Measurements from ENCODE around the gene KAT6B.
"Not testable (repeated sequence)": the region's sequence is repeated elsewhere in the genome, so short reads cannot be mapped to it uniquely, and the experiment has no call there.

The KAT6B gene

DNA sequence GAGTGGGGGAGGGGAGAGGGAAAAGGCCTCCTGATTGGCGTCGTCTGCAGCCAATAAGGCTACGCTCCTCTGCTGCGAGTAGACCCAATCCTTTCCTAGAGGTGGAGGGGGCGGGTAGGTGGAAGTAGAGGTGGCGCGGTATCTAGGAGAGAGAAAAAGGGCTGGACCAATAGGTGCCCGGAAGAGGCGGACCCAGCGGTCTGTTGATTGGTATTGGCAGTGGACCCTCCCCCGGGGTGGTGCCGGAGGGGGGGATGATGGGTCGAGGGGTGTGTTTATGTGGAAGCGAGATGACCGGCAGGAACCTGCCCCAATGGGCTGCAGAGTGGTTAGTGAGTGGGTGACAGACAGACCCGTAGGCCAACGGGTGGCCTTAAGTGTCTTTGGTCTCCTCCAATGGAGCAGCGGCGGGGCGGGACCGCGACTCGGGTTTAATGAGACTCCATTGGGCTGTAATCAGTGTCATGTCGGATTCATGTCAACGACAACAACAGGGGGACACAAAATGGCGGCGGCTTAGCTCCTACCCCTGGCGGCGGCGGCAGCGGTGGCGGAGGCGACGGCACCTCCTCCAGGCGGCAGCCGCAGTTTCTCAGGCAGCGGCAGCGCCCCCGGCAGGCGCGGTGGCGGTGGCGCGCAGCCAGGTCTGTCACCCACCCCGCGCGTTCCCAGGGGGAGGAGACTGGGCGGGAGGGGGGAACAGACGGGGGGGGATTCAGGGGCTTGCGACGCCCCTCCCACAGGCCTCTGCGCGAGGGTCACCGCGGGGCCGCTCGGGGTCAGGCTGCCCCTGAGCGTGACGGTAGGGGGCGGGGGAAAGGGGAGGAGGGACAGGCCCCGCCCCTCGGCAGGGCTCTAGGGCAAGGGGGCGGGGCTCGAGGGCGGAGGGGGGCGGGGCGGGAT is at the start of gene KAT6B:
TSS of gene KAT6B (plus strand) at position 459 of the 903 bp plus-strand sequence. CDS start 16,258 bp downstream, outside the sequence.
- peak; percentile 100 for DNase-seq

DNA sequence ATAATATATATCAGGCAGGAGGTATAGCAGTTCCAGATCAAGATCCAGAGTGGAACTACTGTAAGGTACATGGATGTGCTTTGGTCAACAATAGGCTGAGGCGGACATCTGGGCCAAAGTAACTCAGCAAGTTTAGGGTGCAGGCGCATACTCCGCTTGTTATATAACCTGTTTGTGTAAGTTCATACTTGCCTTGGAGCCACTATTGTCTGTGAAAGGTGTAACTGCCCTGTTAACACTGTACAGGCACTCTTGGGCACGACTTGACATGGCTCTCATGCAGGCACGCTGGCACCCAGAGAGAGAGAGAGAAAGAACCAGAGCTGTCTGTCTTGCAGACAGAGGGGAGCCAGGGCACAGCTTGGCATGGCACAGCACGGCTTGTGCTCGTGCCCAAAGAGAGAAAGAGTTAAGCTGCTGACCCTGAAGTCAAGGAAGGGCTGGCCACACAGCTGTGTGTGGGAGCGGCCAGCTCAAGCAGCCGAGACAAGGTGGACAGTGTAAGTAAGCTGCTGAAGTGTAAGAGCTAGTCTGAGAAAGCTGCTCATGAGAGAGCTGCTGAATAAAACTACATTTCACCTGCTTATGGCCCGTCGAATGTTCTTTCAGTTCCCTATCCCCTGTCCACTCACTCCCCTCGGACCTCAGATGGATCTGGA is 47.8 kb upstream of the KAT6B start:
- no peak for DNase-seq

GRCh38 chr10:74781870-74782269 is 44.5 kb upstream of the KAT6B start:
- DNase-seq = not testable (repeated sequence)

DNA sequence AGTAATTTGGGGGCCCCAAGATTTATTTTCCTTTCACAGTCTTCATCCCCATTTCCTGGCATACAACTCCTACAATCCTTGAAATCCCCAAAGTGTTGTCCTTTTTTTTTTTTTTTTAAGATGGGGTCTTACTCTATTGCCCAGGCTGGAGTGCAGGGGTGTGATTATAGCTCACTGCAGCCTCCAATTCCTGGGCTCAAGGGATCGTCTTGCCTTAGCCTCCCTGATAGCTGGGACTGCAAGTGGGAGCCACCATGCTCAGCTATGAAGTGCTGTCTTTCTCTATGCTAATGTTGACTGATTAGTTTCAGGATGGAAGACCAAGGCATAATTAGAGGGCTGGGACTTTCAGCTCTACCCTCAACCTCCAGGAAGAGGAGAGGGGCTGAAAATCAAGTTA is 41.9 kb upstream of the KAT6B start:
- DNase-seq = no peak

DNA sequence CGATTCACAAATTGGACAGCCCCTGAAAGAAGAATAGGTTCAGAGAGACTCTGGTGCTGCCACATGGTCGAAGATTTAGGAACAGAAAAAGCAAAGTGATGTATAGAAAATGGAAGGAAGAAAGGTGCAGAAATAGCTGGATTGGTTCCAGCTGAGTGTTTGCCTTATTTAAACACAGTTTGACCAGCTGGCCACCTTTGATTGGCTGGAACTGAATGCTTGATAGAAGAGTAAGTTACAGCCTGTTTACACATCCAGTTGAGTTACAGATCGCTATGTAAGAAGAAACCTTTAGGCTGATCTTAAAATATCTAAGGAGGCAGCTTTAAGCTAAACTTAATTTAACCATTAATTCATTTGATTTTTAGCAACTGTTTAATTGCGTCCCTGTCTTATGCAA is 40.3 kb upstream of the KAT6B start:
- no peak for DNase-seq

- DNase-seq = no peak
Observed at GRCh38 chr10:74787457-74787856, 38.9 kb upstream of the KAT6B start.

- not testable (repeated sequence) for DNase-seq
Observed at GRCh38 chr10:74791979-74792378, 34.4 kb upstream of the KAT6B start.

DNA sequence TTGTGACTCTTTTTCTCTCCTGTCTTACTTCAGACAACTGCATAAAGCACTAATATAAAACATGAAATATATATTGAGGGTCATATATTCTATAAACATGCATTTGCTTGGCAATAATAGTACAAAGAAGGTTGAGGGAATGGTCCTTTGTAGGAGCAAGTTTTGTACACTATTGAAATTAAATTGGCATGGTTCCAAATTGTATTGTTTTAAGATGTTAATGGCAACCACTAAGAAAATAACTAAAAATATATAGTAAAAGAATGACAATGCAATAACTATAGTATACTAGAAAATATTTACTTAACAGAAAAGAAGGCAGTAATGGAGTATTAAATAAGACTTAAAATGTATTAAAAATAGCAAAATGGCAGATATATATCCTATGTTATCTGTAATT is 33.7 kb upstream of the KAT6B start:
- no peak for DNase-seq

- not testable (repeated sequence) for DNase-seq
Observed at GRCh38 chr10:74793240-74793639, 33.2 kb upstream of the KAT6B start.

DNA sequence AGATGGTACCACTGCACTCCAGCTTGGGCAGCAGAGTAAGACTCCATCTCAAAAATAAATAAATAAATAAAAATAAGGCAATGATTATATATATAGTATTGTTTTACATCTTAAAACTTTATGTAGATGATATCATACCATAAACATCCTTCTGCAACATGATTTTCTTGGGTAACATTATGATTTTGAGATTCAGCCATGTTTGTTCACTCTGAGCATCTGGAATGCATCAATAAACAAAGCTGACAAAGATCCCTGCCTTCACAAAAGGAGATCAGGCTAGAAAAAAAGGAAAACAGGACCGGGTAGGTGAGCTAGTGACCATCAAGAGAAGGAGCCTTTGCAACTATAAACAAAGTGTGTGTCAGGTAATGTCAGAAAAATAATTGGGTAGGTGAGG is 31.9 kb upstream of the KAT6B start:
- no peak for DNase-seq

- no peak for DNase-seq
Observed at GRCh38 chr10:74797550-74797949, 28.9 kb upstream of the KAT6B start.

DNA sequence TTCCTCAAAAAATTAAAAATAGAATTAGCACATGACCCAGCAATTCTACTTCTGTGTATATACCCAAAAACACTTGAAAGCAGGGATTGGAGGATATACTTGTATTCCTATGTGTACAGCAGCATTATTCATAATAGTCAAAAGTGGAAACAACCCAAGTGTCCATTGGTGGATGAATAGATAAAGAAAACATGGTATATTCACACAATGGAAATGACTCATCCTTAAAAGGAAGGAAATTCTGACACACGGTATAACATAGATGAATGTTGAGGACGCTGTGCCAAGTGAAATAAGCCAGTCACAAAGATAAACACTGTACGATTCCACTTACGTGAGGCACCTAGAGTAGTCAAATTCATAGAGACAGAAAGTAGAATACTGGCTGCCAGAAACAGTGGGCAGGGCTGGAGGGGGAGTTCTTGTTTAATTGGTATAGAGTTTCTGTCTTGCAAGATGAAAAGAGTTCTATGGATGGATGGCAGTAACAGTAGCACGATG is 26.6 kb upstream of the KAT6B start:
- DNase-seq = no peak

DNA sequence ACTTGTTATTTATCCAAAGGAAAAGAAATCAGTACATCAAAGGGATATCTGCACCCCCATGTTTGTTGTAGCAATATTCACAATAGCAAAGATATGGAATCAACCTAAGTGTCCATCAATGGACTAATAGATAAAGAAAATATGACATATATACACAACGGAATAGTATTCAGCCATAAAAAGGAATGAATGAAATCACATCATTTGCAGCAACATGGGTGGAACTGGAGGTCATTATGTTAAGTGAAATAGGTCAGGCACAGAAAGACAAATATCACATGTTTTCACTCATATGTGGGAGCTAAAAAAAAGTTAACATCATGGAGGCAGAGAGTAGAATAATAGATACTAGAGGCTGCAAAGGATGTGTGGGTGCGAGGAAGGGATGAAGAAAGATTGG is 25.0 kb upstream of the KAT6B start:
- DNase-seq = no peak

GRCh38 chr10:74808501-74808900 is 17.9 kb upstream of the KAT6B start:
- no peak for DNase-seq

DNA sequence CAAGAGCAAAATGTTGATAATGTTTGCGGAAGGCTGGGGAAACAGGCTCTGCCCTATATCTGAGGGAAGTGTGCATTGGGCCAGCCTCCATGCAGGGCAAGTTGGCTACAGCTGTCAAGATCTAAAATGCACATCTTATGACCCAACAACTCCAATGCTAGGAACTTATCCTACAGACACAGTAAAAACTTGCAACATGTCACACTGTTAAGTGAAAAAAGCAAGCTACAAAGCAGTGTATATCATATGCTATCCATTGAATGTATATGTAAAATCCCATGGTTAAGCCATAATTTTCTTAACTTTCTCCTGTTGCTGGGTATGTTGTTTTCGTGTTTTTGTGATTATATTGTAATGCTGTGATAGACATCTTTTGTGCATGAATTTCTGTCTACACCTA is 16.3 kb upstream of the KAT6B start:
- no peak for DNase-seq

- no peak for DNase-seq
Observed at GRCh38 chr10:74813381-74814259, 12.8 kb upstream of the KAT6B start.

DNA sequence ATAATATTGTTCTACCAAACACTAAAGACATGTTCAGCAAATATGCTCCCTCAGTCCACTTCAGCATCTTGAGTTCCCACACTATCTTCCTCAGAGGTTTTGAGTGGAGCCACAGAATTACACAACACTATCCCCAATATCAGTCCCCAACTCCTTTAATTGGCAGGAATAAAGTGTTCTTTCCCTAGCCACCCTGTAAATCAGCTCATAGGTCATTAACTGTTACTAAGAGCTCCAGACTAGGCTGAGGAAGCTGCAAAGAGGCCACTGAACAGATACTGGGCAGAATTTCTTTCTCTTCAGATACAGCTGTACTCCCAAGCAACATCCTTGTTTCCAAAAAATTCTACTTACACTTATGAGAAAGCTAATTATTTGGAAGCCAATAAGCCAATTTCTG is 11.6 kb upstream of the KAT6B start:
- DNase-seq = no peak

DNA sequence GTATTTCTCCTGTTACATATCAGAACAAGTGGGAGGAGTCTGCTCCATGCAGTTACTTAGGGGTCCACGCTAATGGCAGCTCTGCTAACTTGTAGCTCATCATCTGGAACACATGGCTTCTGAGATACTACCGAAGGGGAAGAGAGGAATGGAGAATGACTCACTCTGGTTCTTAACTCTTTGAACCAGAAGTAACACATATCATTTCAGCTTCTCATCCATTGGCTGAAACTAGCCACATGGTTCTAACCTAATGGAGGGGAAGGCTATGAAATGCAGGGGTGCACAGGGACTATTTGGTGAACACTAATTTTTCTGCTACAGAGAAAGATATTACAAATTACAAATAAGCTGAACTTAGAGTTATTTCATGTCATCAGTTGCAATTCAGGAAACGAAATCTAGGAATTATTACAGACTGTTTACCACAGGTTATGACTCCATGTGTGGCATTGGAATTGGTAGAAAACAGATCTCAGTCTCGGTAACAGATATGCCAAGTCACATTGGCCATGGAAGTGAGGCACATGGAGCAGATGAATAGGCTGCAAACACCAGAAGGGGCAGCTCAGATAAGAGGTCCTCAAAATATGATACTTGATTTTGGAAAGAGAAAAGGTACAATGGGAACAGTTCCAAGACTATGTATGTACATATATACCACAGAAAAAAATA is 9.4 kb upstream of the KAT6B start:
- DNase-seq = no peak

DNA sequence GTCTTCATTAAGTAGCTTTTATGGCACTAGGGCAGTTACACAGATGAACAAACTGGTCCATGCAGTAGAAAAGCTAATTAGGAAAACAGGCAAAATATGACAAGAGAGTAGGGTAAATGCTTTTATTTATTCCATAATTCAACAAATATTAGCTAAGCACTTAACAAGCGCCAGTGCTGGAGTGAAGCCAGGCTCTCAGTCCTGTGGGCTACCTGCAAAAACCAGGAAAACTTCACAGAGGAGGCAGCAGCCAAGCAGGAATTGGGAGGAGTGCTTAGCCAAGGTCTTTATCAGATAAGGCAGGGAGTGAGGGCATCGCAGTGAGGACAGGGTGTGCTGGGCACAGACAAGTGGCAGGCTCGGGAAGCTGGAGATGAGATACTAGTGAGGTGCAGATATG is 4.9 kb upstream of the KAT6B start:
- DNase-seq = no peak

GRCh38 chr10:74822101-74822500 is 4.3 kb upstream of the KAT6B start:
- DNase-seq = no peak

- DNase-seq = no peak
Observed at GRCh38 chr10:74822521-74823089, 3.8 kb upstream of the KAT6B start.

GRCh38 chr10:74823791-74824183 is 2.6 kb upstream of the KAT6B start:
- no peak for DNase-seq
